GM19099 (cell line): Measurements from ENCODE around the gene HIBCH.

ENCODE experiments used
- POLR2A ChIP-seq: IDR thresholded peaks from 3 replicates; pipeline ENCODE4 v1.6.1; 2011; ENCODE audit warnings: low read depth; ENCODE audit not compliant: insufficient read length; ENCODE audit errors: extremely low read depth

Gene HIBCH

DNA sequence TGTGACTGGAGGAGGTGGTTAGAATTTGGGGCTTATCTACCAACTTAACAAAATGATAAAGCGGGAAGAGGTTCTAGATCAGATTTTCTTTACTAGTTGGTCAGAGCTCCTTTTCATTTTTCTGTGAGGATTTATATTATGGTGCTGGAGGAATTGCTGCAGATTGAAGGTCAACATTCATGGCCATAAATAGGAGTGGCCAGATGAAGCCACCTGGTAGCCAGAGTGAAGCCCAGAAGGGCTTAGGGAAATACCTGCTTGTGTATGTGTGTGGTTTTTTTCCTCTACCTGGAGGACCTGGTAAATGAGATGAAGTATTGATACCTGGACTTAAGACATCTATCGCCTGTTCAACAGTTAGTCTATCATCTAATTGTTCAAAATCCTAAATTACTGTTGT, 134.2 kb downstream of the HIBCH start:
- TF ChIP-seq POLR2A, result no peak

DNA sequence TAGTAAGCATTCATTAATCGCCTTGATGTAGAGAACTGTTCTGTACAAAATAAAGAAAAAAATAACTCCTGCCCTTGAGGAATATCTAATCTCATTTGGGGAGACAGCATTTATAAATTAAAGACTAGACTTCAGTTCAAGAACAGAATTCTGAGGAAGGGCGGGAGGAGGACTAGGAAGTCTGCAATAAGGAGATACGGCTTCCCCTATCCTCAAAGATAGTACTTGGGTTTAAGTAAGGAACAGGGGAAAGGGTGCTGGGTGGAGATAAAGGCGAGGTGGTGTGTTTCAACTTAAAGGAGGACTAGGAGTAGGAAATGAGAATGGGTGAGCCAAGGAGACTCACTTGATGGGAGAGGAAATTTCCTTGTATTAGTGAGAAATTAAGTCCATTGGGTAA, 135.2 kb downstream of the HIBCH start:
- no peak for TF ChIP-seq POLR2A

DNA sequence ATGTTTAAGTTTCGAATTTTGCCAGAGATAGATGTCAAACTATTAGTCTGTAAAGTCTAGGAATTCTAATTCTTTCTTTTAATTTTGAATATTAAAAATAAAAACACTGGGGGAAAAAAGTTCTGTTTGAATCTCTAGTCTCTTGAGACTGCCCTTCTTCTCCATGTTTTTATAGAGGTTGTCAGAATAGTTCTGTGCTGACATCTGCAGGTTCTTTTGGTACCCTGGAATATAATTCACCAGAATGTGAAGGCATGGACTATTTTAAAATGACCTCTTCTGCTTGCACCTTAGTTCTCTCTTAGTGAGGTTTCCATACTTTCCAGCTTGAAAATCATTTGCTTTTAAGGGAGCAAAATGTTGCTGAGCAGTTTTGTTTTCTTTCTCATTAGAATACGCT, 136.1 kb downstream of the HIBCH start:
- TF ChIP-seq POLR2A, result no peak

DNA sequence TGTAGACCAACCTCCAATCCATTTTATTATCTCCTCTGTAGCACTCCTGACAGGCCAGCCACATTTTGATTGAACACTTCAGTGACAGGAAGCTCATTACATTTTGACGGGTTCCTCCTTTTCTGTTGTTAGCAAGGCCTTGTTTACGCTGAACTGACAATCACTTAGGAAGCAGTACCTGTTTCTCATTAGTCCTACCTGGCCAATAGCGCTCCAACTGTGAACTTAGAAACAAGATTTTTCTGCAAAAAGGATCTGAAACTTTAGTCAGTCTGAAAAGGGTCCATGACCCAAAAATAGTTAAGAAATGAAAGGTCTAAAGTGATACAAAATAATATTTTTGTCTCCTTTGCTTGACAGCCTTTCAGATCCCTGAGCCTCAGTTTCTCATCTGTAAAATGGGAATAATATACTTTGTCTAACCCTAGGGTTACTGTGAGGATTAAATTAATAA, 137.5 kb downstream of the HIBCH start:
- TF ChIP-seq POLR2A, result no peak

DNA sequence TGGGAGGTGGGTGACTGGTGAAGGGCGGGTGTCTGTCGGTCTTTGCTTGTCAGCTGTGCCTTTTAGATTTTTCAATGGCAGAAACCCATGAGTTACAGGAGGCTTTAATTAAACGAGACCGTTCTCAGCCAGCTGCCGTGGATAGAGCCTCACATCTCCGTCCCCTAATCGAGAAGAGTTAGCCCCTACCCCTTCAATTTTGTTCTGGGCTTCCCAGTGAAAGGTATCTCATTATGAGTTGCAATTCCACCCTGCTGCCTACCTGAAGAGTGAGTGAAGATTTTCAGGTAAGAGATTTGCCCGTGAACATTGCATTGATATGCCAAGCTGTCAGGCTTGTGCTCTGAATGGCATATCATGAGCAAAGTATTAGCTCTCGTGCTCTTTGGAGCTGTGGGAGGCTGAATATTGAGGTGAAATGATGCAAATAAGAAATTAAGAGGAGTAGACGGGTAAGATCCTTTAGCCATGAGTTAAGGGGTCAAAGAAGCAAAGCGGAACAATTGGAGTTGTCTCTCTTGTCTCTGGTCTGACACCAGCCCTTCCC, 138.4 kb downstream of the HIBCH start:
- no peak for TF ChIP-seq POLR2A

DNA sequence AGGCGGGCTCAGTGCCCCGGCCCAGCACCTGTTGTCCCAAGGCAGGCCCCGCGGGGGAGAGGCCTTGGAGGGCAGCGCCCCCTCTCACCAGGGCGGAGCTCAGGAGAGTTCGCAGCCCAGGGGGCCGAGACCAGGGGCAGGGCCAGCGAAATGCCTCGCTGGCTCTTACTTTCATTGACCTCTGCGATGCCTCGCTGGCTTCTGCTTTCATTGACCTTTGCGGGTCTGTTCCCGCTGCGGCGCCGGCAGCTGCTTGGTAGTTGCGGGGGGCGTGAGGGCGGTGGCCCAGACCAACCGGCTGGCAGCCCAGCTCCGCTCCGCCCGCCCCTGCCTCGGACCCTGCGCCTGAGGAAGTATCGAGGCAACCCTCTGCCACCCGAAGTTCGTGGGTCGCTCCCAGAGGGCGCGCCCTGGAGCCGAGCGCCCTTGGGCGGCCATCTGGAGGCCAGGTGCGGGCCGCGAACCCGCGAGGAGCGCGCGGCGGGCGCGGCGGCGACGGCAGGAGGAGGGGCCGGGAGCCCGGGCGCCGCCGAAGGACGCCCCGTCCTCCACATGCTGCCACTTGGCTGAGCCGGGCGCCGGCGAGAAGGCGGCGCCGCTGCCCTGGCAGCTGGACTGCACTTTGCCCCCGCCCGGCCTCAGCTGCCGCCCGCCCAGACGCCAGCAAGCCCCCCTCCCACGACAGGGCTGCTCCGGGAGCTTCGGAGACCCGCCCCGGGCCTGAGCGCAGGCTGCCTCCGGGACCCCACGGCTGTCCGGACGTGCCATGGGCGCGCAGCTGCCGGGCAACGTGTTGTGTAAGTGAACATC, 139.1 kb downstream of the HIBCH start:
- TF ChIP-seq POLR2A, result peak; percentile 50

DNA sequence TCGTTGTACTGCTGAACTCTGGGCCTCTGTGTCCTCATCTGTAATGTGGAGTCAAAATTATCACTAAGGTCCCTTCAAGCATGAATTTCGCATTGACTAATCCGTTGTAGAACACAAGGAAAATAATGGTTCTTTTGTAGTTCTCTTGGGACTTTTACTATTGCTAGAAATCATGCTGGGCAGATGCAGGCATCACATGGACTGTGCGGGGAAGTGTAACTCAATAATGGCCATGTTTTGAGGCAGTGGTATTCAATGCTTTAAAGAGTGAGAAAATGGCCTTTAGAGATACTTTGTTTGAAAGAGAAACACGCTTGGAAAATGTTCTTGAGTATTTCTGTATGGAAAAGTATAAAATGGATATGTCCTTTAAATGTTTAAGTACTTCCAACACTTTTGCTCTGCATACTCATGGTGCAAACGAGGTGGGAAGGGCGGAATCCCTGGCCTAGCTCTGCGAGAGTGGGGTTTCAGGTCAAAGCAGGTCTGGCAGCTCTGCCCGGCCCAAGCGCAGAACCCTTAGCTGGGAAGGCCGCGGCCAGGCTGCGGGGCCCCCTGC, 139.8 kb downstream of the HIBCH start:
- TF ChIP-seq POLR2A, result no peak

DNA sequence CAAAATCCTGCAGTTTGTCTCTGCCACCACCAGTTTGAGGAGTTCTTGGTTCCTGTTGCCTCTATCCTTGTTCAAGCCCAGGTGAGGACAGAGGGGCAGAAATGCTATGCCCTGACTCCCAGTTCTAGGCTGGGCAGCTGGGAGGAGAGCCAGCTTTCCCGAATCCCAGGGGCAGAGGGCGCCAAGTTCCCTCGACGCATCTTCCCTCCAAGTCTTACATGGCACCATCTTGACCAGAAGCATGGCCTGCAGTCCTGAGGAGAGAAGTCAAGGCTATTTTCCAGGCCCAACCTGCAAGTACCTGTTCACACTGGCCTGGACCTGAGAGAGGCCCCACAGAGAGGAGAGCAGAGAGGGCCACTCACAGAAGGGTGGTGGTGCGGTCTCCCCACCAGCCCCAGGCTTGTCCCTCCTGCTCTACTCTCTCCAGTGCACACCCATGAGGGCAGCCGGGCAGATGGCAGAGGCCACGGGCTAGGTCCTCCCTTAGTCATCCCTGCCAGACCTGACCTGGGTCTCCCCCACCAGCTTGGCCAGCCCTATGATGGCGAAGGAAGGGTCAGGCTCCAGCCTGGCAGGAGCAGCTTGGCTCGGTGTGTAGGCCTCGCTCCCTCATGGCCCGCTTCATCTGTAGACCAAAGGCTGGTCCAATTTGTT, 141.4 kb downstream of the HIBCH start:
- no peak for TF ChIP-seq POLR2A

DNA sequence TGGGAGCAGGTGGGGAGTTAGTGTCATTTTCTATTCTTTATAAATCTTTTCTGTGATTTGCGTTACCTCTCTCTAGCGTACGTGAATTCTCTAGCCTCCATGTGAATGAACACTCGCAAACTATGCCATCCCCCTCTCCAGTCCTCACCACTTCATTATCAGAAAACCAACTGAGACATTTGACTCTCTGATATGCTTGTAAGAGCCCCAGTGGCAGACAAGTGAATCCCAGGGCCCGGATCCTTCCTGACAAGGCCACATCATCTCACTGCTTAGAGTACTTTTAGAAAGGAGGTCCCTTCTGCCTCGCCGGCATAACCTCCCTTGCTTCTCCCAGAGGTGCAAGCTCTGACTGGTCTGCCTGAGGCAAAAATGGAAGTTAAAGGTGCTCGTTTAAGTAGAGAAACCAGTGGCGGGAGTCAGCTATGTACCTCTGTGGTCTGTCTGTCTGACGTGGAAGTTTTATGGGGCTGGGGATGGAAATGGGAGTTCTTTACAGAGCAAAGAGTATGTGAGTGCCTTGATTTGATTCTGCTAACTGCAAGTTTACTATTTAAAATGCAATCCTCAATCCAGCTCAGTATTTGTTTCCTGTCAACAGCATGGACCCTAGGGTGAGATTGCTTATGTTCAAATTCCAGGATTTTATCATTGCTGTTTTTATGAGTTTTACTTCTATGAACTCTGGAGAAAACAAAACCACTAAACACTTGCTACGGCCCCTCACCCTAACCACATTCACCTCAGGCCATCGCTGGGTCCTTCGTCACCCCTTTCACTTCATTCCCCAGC, 142.2 kb downstream of the HIBCH start:
- TF ChIP-seq POLR2A, result no peak

DNA sequence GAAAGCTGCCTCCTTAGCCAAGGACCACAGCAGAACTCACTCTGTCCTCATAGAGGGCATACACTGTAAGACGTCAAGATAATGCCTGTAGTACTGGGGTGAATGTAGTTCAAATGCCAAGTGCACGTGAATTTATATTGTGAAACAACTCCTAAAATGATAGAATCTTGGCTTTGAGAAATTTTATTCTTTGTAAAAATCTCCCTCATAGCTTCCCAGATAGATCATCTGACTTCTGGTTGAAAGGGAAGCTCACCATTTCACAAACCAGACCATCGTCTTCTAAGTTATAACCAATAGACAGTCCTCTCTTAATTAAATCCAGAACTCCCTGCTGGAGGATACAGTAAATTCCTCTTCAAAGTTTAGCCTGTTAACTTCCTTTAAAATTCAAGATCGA, 146.2 kb downstream of the HIBCH start:
- TF ChIP-seq POLR2A, result no peak

DNA sequence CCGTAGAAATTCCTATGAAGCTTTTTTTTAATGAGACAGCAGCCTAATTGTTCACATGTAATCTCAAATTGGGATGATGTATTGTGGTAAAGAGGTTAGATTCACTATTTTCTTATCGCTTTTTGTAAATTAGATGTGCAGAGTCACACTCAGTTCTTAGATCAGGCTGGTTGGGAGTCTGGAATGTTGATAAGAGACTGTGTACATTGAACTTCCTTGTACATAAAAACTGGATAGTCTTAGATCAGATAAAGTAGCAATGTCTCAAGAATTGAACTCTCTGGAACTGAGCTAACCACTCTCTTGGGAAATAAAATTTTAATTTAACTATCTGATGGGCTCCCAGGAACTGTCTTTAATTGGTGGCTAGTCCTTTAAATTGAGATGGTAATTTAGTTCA, 149.0 kb downstream of the HIBCH start:
- no peak for TF ChIP-seq POLR2A

DNA sequence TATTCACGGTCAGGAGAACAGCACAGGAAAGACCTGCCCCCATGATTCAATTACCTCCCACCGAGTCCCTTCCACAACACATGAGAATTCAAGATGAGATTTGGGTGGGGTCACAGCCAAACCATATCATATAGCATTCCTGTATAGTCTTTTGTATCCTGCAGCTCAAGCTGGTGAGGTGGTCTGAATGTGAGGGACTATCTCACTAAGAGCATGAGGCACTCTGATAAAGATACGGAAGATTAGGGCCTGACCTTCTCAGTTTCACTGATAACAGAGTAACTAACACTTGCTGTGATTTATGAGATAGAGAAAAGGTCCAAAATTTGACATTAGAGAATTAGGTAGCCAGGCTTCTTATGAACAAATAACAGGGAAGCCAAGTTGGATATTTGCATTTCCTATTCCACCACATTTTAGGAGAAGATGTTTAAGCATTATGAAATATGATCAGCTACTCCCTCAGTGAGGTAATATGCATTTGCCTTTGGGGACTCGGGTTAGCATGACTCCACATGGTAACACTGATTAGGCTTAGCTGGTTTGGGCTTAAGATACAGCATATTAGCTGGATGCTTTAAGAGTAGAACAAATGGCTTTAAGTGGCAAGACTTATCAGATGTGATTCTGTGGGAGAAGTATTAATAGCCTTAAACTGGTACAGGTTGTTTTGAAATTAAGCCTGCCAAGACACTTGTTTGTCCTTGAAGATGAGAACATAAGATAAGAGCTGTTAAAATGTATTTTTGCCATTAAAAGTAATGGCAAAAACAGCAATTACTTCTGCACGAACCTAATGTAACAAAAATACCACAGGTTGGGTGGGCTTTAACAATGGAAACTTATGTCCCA, 150.2 kb downstream of the HIBCH start:
- TF ChIP-seq POLR2A, result no peak

DNA sequence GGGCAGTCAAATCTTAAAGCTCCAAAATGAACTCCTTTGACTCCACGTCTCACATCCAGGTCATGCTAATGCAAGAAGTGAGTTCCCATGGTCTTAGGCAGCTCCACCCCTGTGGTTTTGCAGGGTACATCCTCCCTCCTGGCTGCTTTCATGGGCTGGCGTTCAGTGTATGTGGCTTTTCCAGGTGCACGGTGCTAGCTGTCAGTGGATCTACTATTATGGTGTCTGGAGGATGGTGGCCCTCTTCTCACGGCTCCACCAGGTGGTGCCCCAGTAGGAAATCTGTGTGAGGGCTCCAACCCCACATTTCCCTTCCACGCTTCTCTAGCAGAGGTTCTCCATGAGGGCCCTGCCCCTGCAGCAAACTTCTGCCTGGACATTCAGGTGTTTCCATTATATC, 151.9 kb downstream of the HIBCH start:
- TF ChIP-seq POLR2A, result no peak

DNA sequence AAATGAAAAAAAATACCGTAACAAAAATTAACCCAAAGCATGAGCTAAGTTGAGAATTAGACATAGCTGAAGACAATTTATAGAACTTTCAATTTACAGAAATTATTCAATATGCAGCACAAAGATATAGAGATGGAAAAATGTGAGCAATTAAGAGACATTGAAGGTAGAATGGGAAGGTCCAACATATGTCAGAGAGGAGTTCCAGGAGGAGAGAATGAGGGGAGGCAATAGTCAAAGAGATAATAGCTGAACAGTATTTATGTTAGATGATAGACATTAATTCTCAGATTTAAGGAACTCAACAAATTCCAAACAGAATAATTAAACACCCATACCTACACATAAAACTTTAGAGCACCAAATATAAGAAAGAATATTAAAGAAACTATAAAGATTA, 154.1 kb downstream of the HIBCH start:
- TF ChIP-seq POLR2A, result no peak
